Ascending aorta (tissue), 2 donors: Measurements from ENCODE around the gene CCDC180. TPM values are rescaled to one million over a fixed set of nuclear protein-coding genes. Genes with fewer than 3 reads are reported as not detected.

Experiments
- DNase-seq, 2 donors: peaks; one replicate each; pipeline ENCODE4 v3.0.0-alpha.2; 2019; ENCODE audit warnings: low spot score in 2 of 2
- H3K27ac ChIP-seq, 2 donors: fragments of 200-600 bp; sonication (generic); one replicate each; pipeline ENCODE4 v1.5.1; 2016 to 2017; ENCODE audit warnings: mild to moderate bottlenecking in 1 of 2
- H3K27me3 ChIP-seq: fragments of 200-600 bp; sonication (generic); one replicate; pipeline ENCODE4 v1.5.1; 2017
- H3K36me3 ChIP-seq, 2 donors: fragments of 200-600 bp; sonication (generic); one replicate each; pipeline ENCODE4 v1.5.1; 2016
- H3K4me1 ChIP-seq, 2 donors: fragments of 200-600 bp; sonication (generic); one replicate each; pipeline ENCODE4 v1.5.1; 2016 to 2017; ENCODE audit warnings: mild to moderate bottlenecking in 1 of 2
- H3K4me3 ChIP-seq, 2 donors: fragments of 200-600 bp; sonication (generic); one replicate each; pipeline ENCODE4 v1.5.1; 2016 to 2017; ENCODE audit warnings: mild to moderate bottlenecking in 1 of 2
- H3K9me3 ChIP-seq, 2 donors: fragments of 200-600 bp; sonication (generic); one replicate each; pipeline ENCODE4 v1.5.1; 2016
- intact Hi-C: fragments of 100-400 bp; cut with DNase I; formaldehyde crosslinking; loops from one replicate; pipeline ENCODE4 v1.15.1; 2023
- total RNA-seq: library from RNA; depleted of rRNA; stranded (reverse); fragments of >200 nt; gene quantifications from one replicate; pipeline ENCODE4 v1.1.0, GENCODE V29; 2016
- TF ChIP-seq, protein P1 (sequence below), 3 experiments: fragments of 200-600 bp in 2 of 3; fragments of 450-650 bp in 1 of 3; sonication (generic) in 2 of 3; IDR thresholded peaks; one replicate each; pipeline ENCODE4 v1.5.1; 2016 to 2019; ENCODE audit warnings: antibody characterized with exemption in 3 of 3, mild to moderate bottlenecking in 1 of 3, moderate library complexity in 1 of 3

The CCDC180 gene
- total RNA-seq, 1 donor from 2014 or later: 4.8 TPM

GRCh38 chr9:97320080-97320642, 12.7 kb downstream of the CCDC180 start:
- TF ChIP-seq, protein P1, sequence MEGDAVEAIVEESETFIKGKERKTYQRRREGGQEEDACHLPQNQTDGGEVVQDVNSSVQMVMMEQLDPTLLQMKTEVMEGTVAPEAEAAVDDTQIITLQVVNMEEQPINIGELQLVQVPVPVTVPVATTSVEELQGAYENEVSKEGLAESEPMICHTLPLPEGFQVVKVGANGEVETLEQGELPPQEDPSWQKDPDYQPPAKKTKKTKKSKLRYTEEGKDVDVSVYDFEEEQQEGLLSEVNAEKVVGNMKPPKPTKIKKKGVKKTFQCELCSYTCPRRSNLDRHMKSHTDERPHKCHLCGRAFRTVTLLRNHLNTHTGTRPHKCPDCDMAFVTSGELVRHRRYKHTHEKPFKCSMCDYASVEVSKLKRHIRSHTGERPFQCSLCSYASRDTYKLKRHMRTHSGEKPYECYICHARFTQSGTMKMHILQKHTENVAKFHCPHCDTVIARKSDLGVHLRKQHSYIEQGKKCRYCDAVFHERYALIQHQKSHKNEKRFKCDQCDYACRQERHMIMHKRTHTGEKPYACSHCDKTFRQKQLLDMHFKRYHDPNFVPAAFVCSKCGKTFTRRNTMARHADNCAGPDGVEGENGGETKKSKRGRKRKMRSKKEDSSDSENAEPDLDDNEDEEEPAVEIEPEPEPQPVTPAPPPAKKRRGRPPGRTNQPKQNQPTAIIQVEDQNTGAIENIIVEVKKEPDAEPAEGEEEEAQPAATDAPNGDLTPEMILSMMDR (IDR thresholded peaks at IDR 0.05): no peak
- H3K36me3 ChIP-seq: peaks cover 6 to 49% of the 10 kb centered on the region in 2 donors
- H3K4me1 ChIP-seq: no peaks in the 10 kb centered on the region
- no peak overlapping the region for H3K4me3 ChIP-seq
- intact Hi-C loops: no loop called here
- no peaks in the 10 kb centered on the region for H3K27me3 ChIP-seq
- DNase-seq: no peak
- H3K9me3 ChIP-seq: no peaks in the 10 kb centered on the region
- no peak overlapping the region for H3K27ac ChIP-seq

DNA sequence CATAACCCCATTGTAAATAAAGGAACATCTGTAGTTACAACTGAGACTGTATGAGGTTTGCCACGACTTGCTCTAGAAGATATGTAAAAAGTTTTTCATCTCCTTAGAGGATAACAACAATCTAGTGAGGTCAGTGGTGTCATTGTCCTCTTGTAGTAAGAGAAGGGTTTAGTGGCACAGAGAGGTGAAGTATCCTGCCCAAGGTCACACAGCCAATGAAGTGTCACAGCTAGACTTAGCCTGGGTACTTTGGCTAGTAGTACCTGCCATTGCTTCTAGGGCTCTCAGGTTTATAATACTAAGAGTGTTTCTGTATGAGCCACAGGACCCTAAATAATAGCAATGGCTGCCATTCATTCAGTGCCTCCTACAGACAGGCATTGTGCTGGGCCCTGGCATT, 13.8 kb downstream of the CCDC180 start:
- Histone ChIP-seq H3K4me1 (no peaks in the 10 kb centered on the region), H3K9me3 (no peaks in the 10 kb centered on the region), H3K27me3 (no peaks in the 10 kb centered on the region), H3K36me3 (peaks cover 6 to 45% of the 10 kb centered on the region in 2 donors), H3K4me3 (no peak overlapping the region), H3K27ac (no peak overlapping the region)
- TF ChIP-seq, protein P1 (IDR thresholded peaks at IDR 0.05): no peak
- intact Hi-C loops: no loop called here
- DNase-seq: no peak

- H3K36me3 ChIP-seq: peaks cover 6 to 45% of the 10 kb centered on the region in 2 donors
- DNase-seq: no peak
- H3K9me3 ChIP-seq: no peaks in the 10 kb centered on the region
- no peak overlapping the region for H3K4me3 ChIP-seq
- intact Hi-C loops: no loop called here
- TF ChIP-seq, protein P1 (IDR thresholded peaks at IDR 0.05): no peak
- no peaks in the 10 kb centered on the region for H3K4me1 ChIP-seq
- no peak overlapping the region for H3K27ac ChIP-seq
- H3K27me3 ChIP-seq: no peaks in the 10 kb centered on the region
Measured at GRCh38 chr9:97321691-97322090, 14.2 kb downstream of the CCDC180 start.

GRCh38 chr9:97322105-97322504, 14.6 kb downstream of the CCDC180 start:
- intact Hi-C loops: no loop called here

GRCh38 chr9:97324954-97325353, 17.5 kb downstream of the CCDC180 start:
- Histone ChIP-seq H3K36me3 (peaks cover 9 to 41% of the 10 kb centered on the region in 2 donors), H3K4me3 (no peak overlapping the region), H3K4me1 (no peaks in the 10 kb centered on the region), H3K27ac (no peak overlapping the region), H3K27me3 (no peaks in the 10 kb centered on the region), H3K9me3 (no peaks in the 10 kb centered on the region)
- TF ChIP-seq, protein P1 (IDR thresholded peaks at IDR 0.05): no peak
- intact Hi-C loops: no loop called here
- DNase-seq: no peak

More at GRCh38 chr9:97322105-97322504, 14.6 kb downstream of the CCDC180 start:
- no peak for DNase-seq
- Histone ChIP-seq H3K4me1 (no peaks in the 10 kb centered on the region), H3K4me3 (no peak overlapping the region), H3K27me3 (no peaks in the 10 kb centered on the region), H3K36me3 (peaks cover 6 to 41% of the 10 kb centered on the region in 2 donors), H3K27ac (no peak overlapping the region), H3K9me3 (no peaks in the 10 kb centered on the region)
- TF ChIP-seq, protein P1 (IDR thresholded peaks at IDR 0.05): no peak

DNA sequence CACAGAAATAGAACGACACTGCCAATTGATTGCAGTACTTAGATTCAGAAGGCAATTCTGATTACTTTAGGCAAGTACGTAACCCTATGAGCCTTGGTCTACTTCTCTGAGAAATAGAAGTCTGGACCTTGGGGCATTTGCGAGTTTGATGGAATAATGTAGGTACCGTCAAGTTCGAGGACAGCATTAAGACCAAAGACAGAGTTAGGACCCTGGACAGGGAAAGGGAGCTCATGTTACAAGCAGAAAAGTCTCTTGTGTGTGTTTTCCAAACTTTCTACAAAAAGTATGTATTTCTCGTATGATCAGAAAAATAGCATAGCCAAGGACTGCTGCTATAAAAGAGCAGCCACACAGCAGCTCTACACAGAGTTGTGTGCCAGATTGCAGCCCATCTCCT, 20.1 kb downstream of the CCDC180 start:
- DNase-seq: no peak
- intact Hi-C loops: no loop called here
- Histone ChIP-seq H3K4me1 (no peaks in the 10 kb centered on the region), H3K4me3 (no peak overlapping the region), H3K9me3 (peaks cover 0 to 3% of the 10 kb centered on the region in 2 donors), H3K27me3 (no peaks in the 10 kb centered on the region), H3K36me3 (peaks cover 10 to 37% of the 10 kb centered on the region in 2 donors), H3K27ac (no peak overlapping the region)
- TF ChIP-seq, protein P1 (IDR thresholded peaks at IDR 0.05): no peak
